Measurements from ENCODE around the gene LELP1. TPM values are rescaled to one million over a fixed set of nuclear protein-coding genes. Genes with fewer than 3 reads are reported as not detected.
A peak's percentile ranks its signal among the peaks of the same experiment; 100 is the strongest.
"Not testable (repeated sequence)": the region's sequence is repeated elsewhere in the genome, so short reads cannot be mapped to it uniquely, and the experiment has no call there.

Gene LELP1
- total RNA-seq, 2 experiments from 2014 or later, result not detected

- CTCF ChIA-PET, result no interaction called here
Observed at GRCh38 chr1:153210206-153210605, 7.0 kb downstream of the LELP1 start.

GRCh38 chr1:153212201-153212600 is 9.0 kb downstream of the LELP1 start:
- DNase-seq (no peak), ATAC-seq (no peak)
- no peaks in the 10 kb centered on the region for H3K36me3 Mint-ChIP-seq (ENCODE audit: low read depth)
- H3K4me3 Mint-ChIP-seq, result no peak overlapping the region
- POLR2A ChIA-PET, result no interaction called here
- CTCF ChIA-PET, result no interaction called here
- peaks cover 4% of the 10 kb centered on the region for H3K27me3 Mint-ChIP-seq (ENCODE audit: low read depth)
- no peaks in the 10 kb centered on the region for H3K9me3 Mint-ChIP-seq (ENCODE audit: insufficient read depth)
- peaks cover 2% of the 10 kb centered on the region for H3K4me1 Mint-ChIP-seq (ENCODE audit: low read depth)
- H3K27ac Mint-ChIP-seq, result no peak overlapping the region

More at GRCh38 chr1:153210206-153210605, 7.0 kb downstream of the LELP1 start:
- H3K36me3 Mint-ChIP-seq (ENCODE audit: low read depth), result no peaks in the 10 kb centered on the region
- H3K4me3 Mint-ChIP-seq, result no peak overlapping the region
- no peaks in the 10 kb centered on the region for H3K4me1 Mint-ChIP-seq (ENCODE audit: low read depth)
- no peak overlapping the region for H3K27ac Mint-ChIP-seq
- no peaks in the 10 kb centered on the region for H3K9me3 Mint-ChIP-seq (ENCODE audit: insufficient read depth)
- DNase-seq, result no peak
- POLR2A ChIA-PET, result no interaction called here
- no peak for ATAC-seq
- no peaks in the 10 kb centered on the region for H3K27me3 Mint-ChIP-seq (ENCODE audit: low read depth)

DNA sequence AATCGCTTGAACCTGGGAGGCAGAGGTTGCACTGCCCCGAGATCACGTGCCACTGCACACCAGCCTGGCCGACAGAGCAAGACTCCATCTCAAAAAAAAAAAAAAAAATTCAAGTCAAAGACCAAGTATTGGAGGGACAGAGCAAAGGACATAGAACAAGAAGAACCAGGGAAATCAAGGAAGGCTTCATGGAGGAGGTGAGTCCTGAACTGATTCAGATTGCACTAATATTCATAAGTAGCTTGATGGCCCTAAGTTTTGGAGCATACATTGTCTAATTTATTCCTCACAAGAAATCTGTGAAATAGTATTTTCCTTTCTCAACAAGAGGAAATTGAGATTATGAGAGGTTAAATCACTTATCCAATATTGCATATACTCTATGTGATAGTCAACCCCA is 10.3 kb downstream of the LELP1 start:
- DNase-seq, result no peak
- Mint-ChIP-seq H3K9me3 (ENCODE audit: insufficient read depth) (no peaks in the 10 kb centered on the region), H3K27ac (no peak overlapping the region), H3K27me3 (ENCODE audit: low read depth) (peaks cover 6% of the 10 kb centered on the region), H3K4me1 (ENCODE audit: low read depth) (peaks cover 4% of the 10 kb centered on the region), H3K4me3 (no peak overlapping the region), H3K36me3 (ENCODE audit: low read depth) (no peaks in the 10 kb centered on the region)
- CTCF ChIA-PET, result interaction anchor here (0.6 kb wide), 1 partner anchor 162 kb away, joined by 3 read pairs; no protein-coding TSS in a partner anchor
- no peak for ATAC-seq
- POLR2A ChIA-PET, result no interaction called here

DNA sequence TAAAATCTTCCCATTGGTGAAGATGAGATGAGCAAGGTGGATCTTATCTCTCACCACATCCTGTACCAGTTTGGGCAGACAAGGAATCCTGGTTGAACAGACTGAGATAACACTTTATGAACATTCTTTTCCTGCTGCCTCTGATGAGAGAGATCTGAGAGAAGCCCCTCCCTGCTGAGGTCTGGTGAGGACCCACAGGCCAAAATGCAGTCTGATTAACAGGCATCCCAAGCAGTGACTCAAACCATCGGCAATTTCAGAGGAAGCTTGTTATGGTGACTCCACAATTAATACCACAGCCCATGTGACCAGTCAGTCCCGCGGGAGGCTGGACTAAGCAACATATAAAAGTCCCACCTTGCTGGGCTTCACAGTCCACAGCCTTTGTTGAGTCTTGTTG is 14.0 kb downstream of the LELP1 start, which contains the start of gene PRR9:
Gene PRR9 (plus strand): TSS at position 373 of the 400 bp plus-strand sequence. CDS start 561 bp downstream, outside the sequence.
- no peak for DNase-seq
- no peak for ATAC-seq
- Mint-ChIP-seq H3K27ac (no peak within 1 kb of the TSS), H3K9me3 (ENCODE audit: insufficient read depth) (no peaks in the 10 kb centered on the region), H3K36me3 (ENCODE audit: low read depth) (no peaks in the 10 kb centered on the region), H3K4me3 (no peak within 1 kb of the TSS), H3K4me1 (ENCODE audit: low read depth) (peaks cover 4% of the 10 kb centered on the region), H3K27me3 (ENCODE audit: low read depth) (peaks cover 13% of the 10 kb centered on the region)
- ChIA-PET POLR2A (no interaction called here), CTCF (no interaction called here)

DNA sequence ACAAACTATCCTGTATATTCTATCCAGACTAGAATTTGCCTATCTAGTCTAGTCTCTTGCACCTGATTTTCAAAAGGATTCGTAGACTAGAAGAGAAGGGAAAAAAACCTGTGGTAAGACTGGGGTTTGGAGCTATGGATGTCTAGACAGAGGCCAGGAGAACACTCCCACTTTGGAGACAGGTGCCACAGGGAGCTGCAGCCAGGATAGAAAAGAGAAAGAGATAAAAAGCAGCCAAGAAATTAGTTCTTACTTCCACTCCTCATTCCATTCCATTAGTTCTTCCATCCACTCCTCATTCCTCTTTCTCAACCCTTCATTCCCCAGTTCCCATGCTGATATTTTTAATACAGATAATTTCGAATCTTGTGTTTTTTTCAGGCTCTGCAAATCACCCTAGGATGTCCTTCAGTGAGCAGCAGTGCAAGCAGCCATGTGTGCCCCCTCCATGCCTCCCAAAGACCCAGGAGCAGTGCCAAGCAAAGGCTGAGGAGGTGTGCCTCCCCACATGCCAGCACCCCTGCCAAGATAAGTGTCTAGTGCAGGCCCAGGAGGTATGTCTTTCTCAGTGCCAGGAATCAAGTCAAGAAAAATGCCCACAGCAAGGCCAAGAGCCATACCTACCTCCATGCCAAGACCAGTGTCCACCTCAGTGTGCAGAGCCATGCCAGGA is 14.7 kb downstream of the LELP1 start:
- Mint-ChIP-seq H3K27me3 (ENCODE audit: low read depth) (peaks cover 13% of the 10 kb centered on the region), H3K4me3 (no peak overlapping the region), H3K9me3 (ENCODE audit: insufficient read depth) (no peaks in the 10 kb centered on the region), H3K4me1 (ENCODE audit: low read depth) (peaks cover 4% of the 10 kb centered on the region), H3K36me3 (ENCODE audit: low read depth) (no peaks in the 10 kb centered on the region), H3K27ac (no peak overlapping the region)
- CTCF ChIA-PET, result no interaction called here
- POLR2A ChIA-PET, result no interaction called here
- DNase-seq, result no peak
- no peak for ATAC-seq

- peaks cover 4% of the 10 kb centered on the region for H3K4me1 Mint-ChIP-seq (ENCODE audit: low read depth)
- ChIA-PET POLR2A (no interaction called here), CTCF (interaction anchor here (1.3 to 1.9 kb wide), 3 partner anchors 8 to 343 kb away, joined by 3 to 7 read pairs (median 6); partner anchors contain the start of gene SMCP)
- no peak overlapping the region for H3K27ac Mint-ChIP-seq
- no peaks in the 10 kb centered on the region for H3K9me3 Mint-ChIP-seq (ENCODE audit: insufficient read depth)
- DNase-seq (no peak), ATAC-seq (no peak)
- H3K27me3 Mint-ChIP-seq (ENCODE audit: low read depth), result peaks cover 13% of the 10 kb centered on the region
- no peaks in the 10 kb centered on the region for H3K36me3 Mint-ChIP-seq (ENCODE audit: low read depth)
- H3K4me3 Mint-ChIP-seq, result no peak overlapping the region
Observed at GRCh38 chr1:153220606-153221303, 17.5 kb downstream of the LELP1 start.

GRCh38 chr1:153223040-153223891 is 20.0 kb downstream of the LELP1 start:
- H3K27me3 Mint-ChIP-seq (ENCODE audit: low read depth); H3K4me1 Mint-ChIP-seq (ENCODE audit: low read depth); H3K36me3 Mint-ChIP-seq (ENCODE audit: low read depth); H3K4me3 Mint-ChIP-seq; H3K27ac Mint-ChIP-seq; H3K9me3 Mint-ChIP-seq (ENCODE audit: insufficient read depth); POLR2A ChIA-PET: not testable (repeated sequence)
- DNase-seq, result peak; percentile 65
- CTCF ChIA-PET, result interaction anchor here (0.9 to 1.1 kb wide), 2 partner anchors 11 to 14 kb away, joined by 3 read pairs; no protein-coding TSS in a partner anchor
- peak; percentile 81 for ATAC-seq

- Mint-ChIP-seq H3K4me3 (no peak overlapping the region), H3K9me3 (ENCODE audit: insufficient read depth) (no peaks in the 10 kb centered on the region), H3K27me3 (ENCODE audit: low read depth) (peaks cover 3% of the 10 kb centered on the region), H3K27ac (no peak overlapping the region), H3K36me3 (ENCODE audit: low read depth) (no peaks in the 10 kb centered on the region), H3K4me1 (ENCODE audit: low read depth) (no peaks in the 10 kb centered on the region)
- ATAC-seq, result no peak
- ChIA-PET CTCF (interaction anchor here (1.2 to 3.2 kb wide), 3 partner anchors 7 to 357 kb away, joined by 3 to 11 read pairs (median 7); no protein-coding TSS in a partner anchor), POLR2A (interaction anchor here (0.7 kb wide), 1 partner anchor 285 kb away, joined by 3 read pairs; no protein-coding TSS in a partner anchor)
- no peak for DNase-seq
Observed at GRCh38 chr1:153227810-153228209, 24.6 kb downstream of the LELP1 start.

DNA sequence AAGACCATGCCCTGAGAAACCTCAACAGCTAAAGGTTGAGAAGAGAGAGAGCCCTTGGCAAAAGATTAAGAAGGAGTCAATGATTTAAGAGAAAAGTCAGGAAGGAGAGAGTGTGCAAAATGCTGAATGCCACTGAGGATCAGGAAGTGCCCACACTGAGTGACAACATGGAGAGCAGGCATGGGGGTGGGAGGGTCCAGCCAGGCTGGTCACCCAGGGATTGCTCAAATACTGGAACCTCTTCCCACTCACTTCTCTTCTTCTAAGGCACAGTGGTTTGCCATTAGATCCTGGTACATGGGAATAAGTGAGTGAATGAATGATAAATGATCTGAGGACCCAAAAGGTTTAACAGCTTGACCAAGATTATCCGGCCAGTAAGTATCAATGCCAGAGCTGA is 25.3 kb downstream of the LELP1 start:
- no peak overlapping the region for H3K27ac Mint-ChIP-seq
- H3K27me3 Mint-ChIP-seq (ENCODE audit: low read depth), result peaks cover 3% of the 10 kb centered on the region
- H3K36me3 Mint-ChIP-seq (ENCODE audit: low read depth), result no peaks in the 10 kb centered on the region
- DNase-seq (no peak), ATAC-seq (no peak)
- H3K4me1 Mint-ChIP-seq (ENCODE audit: low read depth), result no peaks in the 10 kb centered on the region
- H3K4me3 Mint-ChIP-seq, result no peak overlapping the region
- ChIA-PET CTCF (interaction anchor here (1.0 to 3.2 kb wide), 8 partner anchors 8 to 574 kb away, joined by 3 to 11 read pairs (median 3); no protein-coding TSS in a partner anchor), POLR2A (no interaction called here)
- no peaks in the 10 kb centered on the region for H3K9me3 Mint-ChIP-seq (ENCODE audit: insufficient read depth)

GRCh38 chr1:153229076-153229829 is 26.0 kb downstream of the LELP1 start:
- not testable (repeated sequence) for H3K4me1 Mint-ChIP-seq (ENCODE audit: low read depth); H3K36me3 Mint-ChIP-seq (ENCODE audit: low read depth); H3K27me3 Mint-ChIP-seq (ENCODE audit: low read depth); H3K9me3 Mint-ChIP-seq (ENCODE audit: insufficient read depth); H3K27ac Mint-ChIP-seq; H3K4me3 Mint-ChIP-seq
- DNase-seq, result peak; percentile 30
- peak; percentile 67 for ATAC-seq
- ChIA-PET CTCF (interaction anchor here (0.9 to 3.2 kb wide), 10 partner anchors 9 to 575 kb away, joined by 3 to 11 read pairs (median 3); no protein-coding TSS in a partner anchor), POLR2A (interaction anchor here (0.6 kb wide), 1 partner anchor 26 kb away, joined by 3 read pairs; the partner anchor contains the start of gene LELP1)

GRCh38 chr1:153231363-153231762 is 28.1 kb downstream of the LELP1 start:
- Mint-ChIP-seq H3K36me3 (ENCODE audit: low read depth) (no peaks in the 10 kb centered on the region), H3K27ac (no peak overlapping the region), H3K4me3 (no peak overlapping the region), H3K4me1 (ENCODE audit: low read depth) (no peaks in the 10 kb centered on the region), H3K27me3 (ENCODE audit: low read depth) (peaks cover 3% of the 10 kb centered on the region), H3K9me3 (ENCODE audit: insufficient read depth) (no peaks in the 10 kb centered on the region)
- CTCF ChIA-PET, result interaction anchor here (1.5 kb wide), 1 partner anchor 23 kb away, joined by 3 read pairs; no protein-coding TSS in a partner anchor
- ATAC-seq, result no peak
- DNase-seq, result no peak
- POLR2A ChIA-PET, result no interaction called here
